ENCODE data around the gene UACA.

DNA sequence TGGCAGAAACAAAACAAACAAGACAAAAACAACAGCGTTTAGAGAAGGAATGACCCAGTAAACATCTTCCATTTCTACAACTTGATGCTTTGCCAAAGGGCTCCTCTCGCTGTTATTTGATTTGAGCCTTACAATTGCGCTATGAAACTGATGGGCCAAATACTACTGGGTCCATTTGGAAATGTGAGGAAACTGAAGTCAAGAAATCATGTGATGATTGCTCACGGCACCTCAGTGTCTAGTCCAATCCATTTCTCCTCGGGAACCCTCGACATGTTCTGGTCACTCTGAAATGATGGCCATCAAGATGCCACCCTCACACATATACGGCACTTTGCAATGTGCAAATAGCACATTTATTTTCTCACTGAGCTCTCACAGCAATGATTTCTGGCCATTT, 136.0 kb downstream of the UACA start:
- TF ChIP-seq ZNF8 (CRISPR knock-in tag; IDR thresholded peaks at IDR 0.05) (no peak), PPARA (CRISPR knock-in tag; IDR thresholded peaks at IDR 0.05; ENCODE audit: borderline replicate concordance) (no peak), ARNTL (CRISPR knock-in tag; IDR thresholded peaks at IDR 0.05; ENCODE audit: borderline replicate concordance, low read depth) (no peak), ZNF70 (CRISPR knock-in tag; IDR thresholded peaks at IDR 0.05) (no peak), RARB (CRISPR knock-in tag; IDR thresholded peaks at IDR 0.05) (no peak)
- TF ChIP-seq, protein P1, sequence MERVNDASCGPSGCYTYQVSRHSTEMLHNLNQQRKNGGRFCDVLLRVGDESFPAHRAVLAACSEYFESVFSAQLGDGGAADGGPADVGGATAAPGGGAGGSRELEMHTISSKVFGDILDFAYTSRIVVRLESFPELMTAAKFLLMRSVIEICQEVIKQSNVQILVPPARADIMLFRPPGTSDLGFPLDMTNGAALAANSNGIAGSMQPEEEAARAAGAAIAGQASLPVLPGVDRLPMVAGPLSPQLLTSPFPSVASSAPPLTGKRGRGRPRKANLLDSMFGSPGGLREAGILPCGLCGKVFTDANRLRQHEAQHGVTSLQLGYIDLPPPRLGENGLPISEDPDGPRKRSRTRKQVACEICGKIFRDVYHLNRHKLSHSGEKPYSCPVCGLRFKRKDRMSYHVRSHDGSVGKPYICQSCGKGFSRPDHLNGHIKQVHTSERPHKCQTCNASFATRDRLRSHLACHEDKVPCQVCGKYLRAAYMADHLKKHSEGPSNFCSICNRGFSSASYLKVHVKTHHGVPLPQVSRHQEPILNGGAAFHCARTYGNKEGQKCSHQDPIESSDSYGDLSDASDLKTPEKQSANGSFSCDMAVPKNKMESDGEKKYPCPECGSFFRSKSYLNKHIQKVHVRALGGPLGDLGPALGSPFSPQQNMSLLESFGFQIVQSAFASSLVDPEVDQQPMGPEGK (CRISPR knock-in tag; IDR thresholded peaks at IDR 0.05; ENCODE audit: borderline replicate concordance), result no peak
- TF ChIP-seq, protein P2, sequence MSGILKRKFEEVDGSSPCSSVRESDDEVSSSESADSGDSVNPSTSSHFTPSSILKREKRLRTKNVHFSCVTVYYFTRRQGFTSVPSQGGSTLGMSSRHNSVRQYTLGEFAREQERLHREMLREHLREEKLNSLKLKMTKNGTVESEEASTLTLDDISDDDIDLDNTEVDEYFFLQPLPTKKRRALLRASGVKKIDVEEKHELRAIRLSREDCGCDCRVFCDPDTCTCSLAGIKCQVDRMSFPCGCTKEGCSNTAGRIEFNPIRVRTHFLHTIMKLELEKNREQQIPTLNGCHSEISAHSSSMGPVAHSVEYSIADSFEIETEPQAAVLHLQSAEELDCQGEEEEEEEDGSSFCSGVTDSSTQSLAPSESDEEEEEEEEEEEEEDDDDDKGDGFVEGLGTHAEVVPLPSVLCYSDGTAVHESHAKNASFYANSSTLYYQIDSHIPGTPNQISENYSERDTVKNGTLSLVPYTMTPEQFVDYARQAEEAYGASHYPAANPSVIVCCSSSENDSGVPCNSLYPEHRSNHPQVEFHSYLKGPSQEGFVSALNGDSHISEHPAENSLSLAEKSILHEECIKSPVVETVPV (CRISPR knock-in tag; IDR thresholded peaks at IDR 0.05), result no peak

All from SK-N-SH treated with all-trans-retinoic acid at 6 μM for 48 hours (cell line).